IMR-90 (cell line): Measurements from ENCODE around the gene QSOX2. TPM values are rescaled to one million over a fixed set of nuclear protein-coding genes. Genes with fewer than 3 reads are reported as not detected.

ENCODE experiments used
- ATAC-seq: fragments of 200-7000 bp; cut with Tn5 transposase; 2 replicates; pipeline ENCODE4 v1.9.1; 2020; ENCODE audit warnings: low read depth, mild to moderate bottlenecking, moderate library complexity
- BruUV-seq: library from RNA; stranded (reverse); fragments of 400-500 nt; replicated peaks from 2 replicates; lab custom pipeline; 2021; lab: Mats Ljungman, UMichigan
- CTCF ChIA-PET: fragments of 300-600 bp; formaldehyde crosslinking; extraction: SDS; loops from one replicate; lab custom pipeline; 2021; ENCODE audit warnings: antibody characterized with exemption; lab: Yijun Ruan, JAX
- POLR2A ChIA-PET: fragments of 300-600 bp; sonication (Branson Sonifier 250); formaldehyde crosslinking; loops from one replicate; lab custom pipeline; 2022; ENCODE audit warnings: antibody characterized with exemption; ENCODE audit not compliant: unreplicated experiment; lab: Charles Lee
- DNase-seq: peaks from one replicate; pipeline ENCODE4 v3.0.0; 2013
- H2AFZ ChIP-seq: replicated peaks from 2 replicates; pipeline ENCODE3; 2013; ENCODE audit warnings: low read length, mild to moderate bottlenecking; ENCODE audit not compliant: poor library complexity
- H2AK5ac ChIP-seq: 2 replicates; pipeline ENCODE4 v1.6.1; 2013; ENCODE audit warnings: low read depth, low read length, inconsistent platforms
- H2AK9ac ChIP-seq: replicated peaks from 2 replicates; pipeline ENCODE3; 2013; ENCODE audit warnings: mild to moderate bottlenecking, low read depth, low read length, moderate library complexity; ENCODE audit not compliant: poor library complexity
- H2BK120ac ChIP-seq: 2 replicates; pipeline ENCODE4 v1.6.1; 2013; ENCODE audit warnings: low read depth, low read length, inconsistent platforms
- H2BK15ac ChIP-seq: 3 replicates; pipeline ENCODE4 v1.6.1; 2013; ENCODE audit warnings: low read depth, low read length, inconsistent platforms
- H2BK20ac ChIP-seq: 2 replicates; pipeline ENCODE4 v1.6.1; 2013; ENCODE audit warnings: low read depth, mild to moderate bottlenecking, inconsistent platforms, low read length, moderate library complexity
- H2BK5ac ChIP-seq: 2 replicates; pipeline ENCODE4 v1.6.1; 2013; ENCODE audit warnings: mild to moderate bottlenecking, low read depth, low read length, inconsistent platforms; ENCODE audit not compliant: poor library complexity, severe bottlenecking
- H3K14ac ChIP-seq: replicated peaks from 2 replicates; pipeline ENCODE4 v1.6.1; 2013; ENCODE audit warnings: low read depth, low read length, inconsistent platforms
- H3K18ac ChIP-seq: 2 replicates; pipeline ENCODE4 v1.6.1; 2013; ENCODE audit warnings: low read depth, low read length, control low read depth
- H3K23ac ChIP-seq: 2 replicates; pipeline ENCODE4 v1.6.1; 2013; ENCODE audit warnings: low read depth, low read length, inconsistent platforms
- H3K27ac ChIP-seq: 2 replicates; pipeline ENCODE4 v1.5.1; 2013; ENCODE audit warnings: mild to moderate bottlenecking, control low read depth, low read length; ENCODE audit not compliant: insufficient read depth
- H3K27me3 ChIP-seq: 2 replicates; pipeline ENCODE4 v1.6.1; 2013; ENCODE audit warnings: low read length; ENCODE audit not compliant: control insufficient read depth, insufficient read depth
- H3K36me3 ChIP-seq: 2 replicates; pipeline ENCODE4 v1.6.1; 2013; ENCODE audit warnings: low read length, mixed read lengths; ENCODE audit not compliant: control insufficient read depth, insufficient read depth
- H3K4ac ChIP-seq: 2 replicates; pipeline ENCODE4 v1.6.1; 2013; ENCODE audit warnings: low read depth, low read length, inconsistent platforms
- H3K4me1 ChIP-seq: 2 replicates; pipeline ENCODE4 v1.6.1; 2013; ENCODE audit warnings: low read length, mixed read lengths; ENCODE audit not compliant: control insufficient read depth, insufficient read depth
- H3K4me2 ChIP-seq: 2 replicates; pipeline ENCODE4 v1.6.1; 2013; ENCODE audit warnings: low read depth, mild to moderate bottlenecking, control low read depth, low read length, moderate library complexity
- H3K4me3 ChIP-seq: 2 replicates; pipeline ENCODE4 v1.5.1; 2013; ENCODE audit warnings: low read depth, mild to moderate bottlenecking, control low read depth, low read length, moderate library complexity; ENCODE audit not compliant: insufficient read depth
- H3K56ac ChIP-seq: 2 replicates; pipeline ENCODE4 v1.6.1; 2013; ENCODE audit warnings: low read length, inconsistent platforms; ENCODE audit not compliant: insufficient read depth; ENCODE audit errors: extremely low read depth
- H3K79me1 ChIP-seq, 2 experiments: 2 replicates each; pipeline ENCODE4 v1.6.1; 2013; ENCODE audit warnings: low read length in 2 of 2, inconsistent platforms in 1 of 2, low read depth in 1 of 2
- H3K9ac ChIP-seq: 2 replicates; pipeline ENCODE4 v1.6.1; 2013; ENCODE audit warnings: low read depth, low read length, control low read depth
- H3K9me1 ChIP-seq: 2 replicates; pipeline ENCODE4 v1.6.1; 2013; ENCODE audit warnings: low read length, inconsistent platforms; ENCODE audit not compliant: insufficient read depth
- H3K9me3 ChIP-seq: 2 replicates; pipeline ENCODE4 v1.6.1; 2013; ENCODE audit warnings: low read length; ENCODE audit not compliant: control insufficient read depth, insufficient read depth
- H4K20me1 ChIP-seq: 2 replicates; pipeline ENCODE4 v1.6.1; 2013; ENCODE audit warnings: low read length, inconsistent platforms; ENCODE audit not compliant: insufficient read depth
- H4K5ac ChIP-seq: 2 replicates; pipeline ENCODE4 v1.6.1; 2013; ENCODE audit warnings: mild to moderate bottlenecking, low read depth, low read length, control low read depth
- H4K8ac ChIP-seq, 2 experiments: 2 replicates each; pipeline ENCODE4 v1.6.1; 2013; ENCODE audit warnings: low read depth in 2 of 2, low read length in 2 of 2, control low read depth in 1 of 2, inconsistent platforms in 1 of 2
- H4K91ac ChIP-seq: 2 replicates; pipeline ENCODE4 v1.6.1; 2013; ENCODE audit warnings: low read depth, low read length, inconsistent platforms; ENCODE audit not compliant: insufficient read depth
- CEBPB ChIP-seq: IDR thresholded peaks from 2 replicates; pipeline ENCODE4 v1.6.1; 2012; ENCODE audit warnings: low read depth, low read length, improper control_type of control experiment
- CHD1 ChIP-seq: IDR thresholded peaks from 2 replicates; pipeline ENCODE4 v1.6.1; 2012; ENCODE audit warnings: low read depth, low read length, improper control_type of control experiment
- CTCF ChIP-seq: conservative IDR thresholded peaks from 2 replicates; pipeline ENCODE4 v1.5.1; 2012; ENCODE audit warnings: mild to moderate bottlenecking, low read depth, low read length, improper control_type of control experiment
- ELK1 ChIP-seq: fragments of 150-350 bp; IDR thresholded peaks from 2 replicates; pipeline ENCODE4 v1.6.1; 2016; ENCODE audit warnings: low read depth, mild to moderate bottlenecking, low read length, moderate library complexity, borderline replicate concordance
- FOS ChIP-seq: fragments of 150-350 bp; IDR thresholded peaks from 2 replicates; pipeline ENCODE4 v1.6.1; 2016; ENCODE audit warnings: low read depth, low read length
- MAFK ChIP-seq: IDR thresholded peaks from 2 replicates; pipeline ENCODE4 v1.6.1; 2012; ENCODE audit warnings: low read depth, low read length, improper control_type of control experiment
- MXI1 ChIP-seq: IDR thresholded peaks from 2 replicates; pipeline ENCODE4 v1.6.1; 2012; ENCODE audit warnings: low read depth, mild to moderate bottlenecking, low read length, moderate library complexity, borderline replicate concordance
- NFE2L2 ChIP-seq: fragments of 150-350 bp; IDR thresholded peaks from 2 replicates; pipeline ENCODE4 v1.6.1; 2016; ENCODE audit warnings: low read depth, mild to moderate bottlenecking, low read length
- RAD21 ChIP-seq: IDR thresholded peaks from 2 replicates; pipeline ENCODE4 v1.6.1; 2012; ENCODE audit warnings: low read length, improper control_type of control experiment
- RFX5 ChIP-seq: IDR thresholded peaks from 2 replicates; pipeline ENCODE4 v1.8.0; 2012; ENCODE audit warnings: low read depth, mild to moderate bottlenecking, low read length, moderate library complexity
- SMC3 ChIP-seq: fragments of 150-350 bp; IDR thresholded peaks from 2 replicates; pipeline ENCODE4 v1.6.1; 2016; ENCODE audit warnings: low read depth, mild to moderate bottlenecking, antibody characterized with exemption, low read length, moderate library complexity
- USF2 ChIP-seq: fragments of 150-350 bp; IDR thresholded peaks from 2 replicates; pipeline ENCODE4 v1.6.1; 2017; ENCODE audit warnings: mild to moderate bottlenecking, antibody characterized with exemption, low read length, low read depth
- WGBS, 2 experiments: methylation state at CpG; one replicate each; pipeline versions ENCODE4 v1.1.5 to v1.1.7; 2013; ENCODE audit warnings: missing lambda C conversion rate in 2 of 2; ENCODE audit not compliant: insufficient read length in 1 of 2; ENCODE audit errors: extremely low coverage in 2 of 2; 5-methylcytosine and 5-hydroxymethylcytosine counted together
- dilution Hi-C: fragments of 300-500 bp; cut with HindIII; formaldehyde crosslinking; loops from one replicate; pipeline ENCODE4 v1.14.3; 2018; ENCODE audit warnings: low sequenced_read_pairs; ENCODE audit not compliant: unreplicated experiment
- in situ Hi-C: fragments of 300-500 bp; cut with MboI; formaldehyde crosslinking; loops from 3 replicates; pipeline ENCODE4 v1.14.3; 2019; ENCODE audit warnings: low sequenced_read_pairs, inconsistent platforms, mixed read lengths
- intact Hi-C: fragments of 100-400 bp; cut with micrococcal nuclease; formaldehyde crosslinking; loops from 2 replicates; pipeline ENCODE4 v1.10.0; 2022
- polyA plus RNA-seq, 3 experiments: library from polyadenylated mRNA; depleted of rRNA; stranded (reverse); fragments of >200 nt; gene quantifications; 2 replicates each; pipeline ENCODE4 v1.2.3, GENCODE V29; 2012; ENCODE audit warnings: low replicate concordance in 1 of 3
- total RNA-seq: library from RNA; depleted of rRNA; stranded (reverse); fragments of >200 nt; gene quantifications from 2 replicates; pipeline ENCODE4 v1.2.3, GENCODE V29; 2012

The QSOX2 gene
- total and polyA plus RNA-seq, 2 of the 4 experiments (the other 2 are of a cell fraction), result 5.9 to 12.9 TPM

- H3K4ac ChIP-seq, result no peak overlapping the region
- no peak overlapping the region for H2BK15ac ChIP-seq
- H3K27me3 ChIP-seq, result peaks cover 42% of the 10 kb centered on the region
- H3K18ac ChIP-seq, result no peak overlapping the region
- in situ Hi-C loops (no loop called here), dilution Hi-C loops (no loop called here), intact Hi-C loops (no loop called here)
- no peak overlapping the region for H2AFZ ChIP-seq
- no peak overlapping the region for H3K4me2 ChIP-seq
- H2AK9ac ChIP-seq, result no peak overlapping the region
- no peak overlapping the region for H4K8ac ChIP-seq
- BruUV-seq, result no TSS peak
- no peak overlapping the region for H2BK120ac ChIP-seq
- H4K20me1 ChIP-seq, result no peaks in the 10 kb centered on the region
- no peaks in the 10 kb centered on the region for H3K36me3 ChIP-seq
- H3K23ac ChIP-seq, result no peak overlapping the region
- H4K91ac ChIP-seq, result no peak overlapping the region
- no peak overlapping the region for H3K27ac ChIP-seq
- no peak overlapping the region for H4K5ac ChIP-seq
- no peak for DNase-seq
- no peak overlapping the region for H3K14ac ChIP-seq
- no peak overlapping the region for H3K56ac ChIP-seq
- H3K9me1 ChIP-seq, result no peaks in the 10 kb centered on the region
- ChIA-PET CTCF (no interaction called here), POLR2A (no interaction called here)
- no peaks in the 10 kb centered on the region for H3K79me1 ChIP-seq
- no peak overlapping the region for H2BK5ac ChIP-seq
- no peak overlapping the region for H3K9ac ChIP-seq
- no peak for ATAC-seq
- H3K4me3 ChIP-seq, result no peak overlapping the region
- no peaks in the 10 kb centered on the region; the same call in 1 of the 2 replicates for H3K9me3 ChIP-seq
- no peak overlapping the region for H2AK5ac ChIP-seq
- WGBS, 2 experiments, result 100% methylated on average over 2 of the region's 16 CpGs; no CpG with 5 or more reads in 1 of the 2 experiments
- H2BK20ac ChIP-seq, result no peak overlapping the region
- no peak for TF ChIP-seq MXI1
- no peak for TF ChIP-seq SMC3
- no peak for TF ChIP-seq NFE2L2
- TF ChIP-seq RAD21, result no peak
- TF ChIP-seq MAFK, result no peak
- TF ChIP-seq CTCF, result no peak
- no peak for TF ChIP-seq RFX5
- TF ChIP-seq ELK1, result no peak
- TF ChIP-seq FOS, result no peak
- no peak for TF ChIP-seq CHD1
- TF ChIP-seq USF2, result no peak
- no peak for TF ChIP-seq CEBPB
- H3K4me1 ChIP-seq, result no peaks in the 10 kb centered on the region
Observed at GRCh38 chr9:136295055-136295454, 49.4 kb upstream of the QSOX2 start.
